SK-N-SH (cell line): Measurements from ENCODE around the gene PRTFDC1. TPM values are rescaled to one million over a fixed set of nuclear protein-coding genes. Genes with fewer than 3 reads are reported as not detected.

Experiments used
- CTCF ChIA-PET: fragments of 300-600, 350-600 bp; formaldehyde crosslinking; extraction: SDS; loops from one replicate; lab custom pipeline; 2021; lab: Yijun Ruan, JAX
- POLR2A ChIA-PET: fragments of 350-600 bp; sonication (Branson Sonifier 250); formaldehyde crosslinking; extraction: SDS; loops from one replicate; lab custom pipeline; 2020; ENCODE audit warnings: antibody characterized with exemption, inconsistent platforms; lab: Yijun Ruan, JAX
- DNase-seq: peaks from one replicate; pipeline ENCODE4 v3.0.0; 2012
- H2AFZ ChIP-seq: fragments of 200-600 bp; sonication (generic); 2 replicates; pipeline ENCODE4 v1.8.1; 2016; ENCODE audit warnings: antibody characterized with exemption, mild to moderate bottlenecking, low read depth
- H3F3A ChIP-seq: fragments of 200-600 bp; sonication (generic); replicated peaks from 2 replicates; pipeline ENCODE3; 2016; ENCODE audit warnings: antibody characterized with exemption, mild to moderate bottlenecking; ENCODE audit not compliant: insufficient read depth
- H3K27ac ChIP-seq, 2 experiments: fragments of 200-500 bp in 1 of 2; fragments of 200-600 bp in 1 of 2; sonication (Bioruptor generic) in 1 of 2; sonication (generic), shearing (Covaris generic) in 1 of 2; 2 replicates each; pipeline versions ENCODE4 v1.5.1 to v1.6.1; 2014 to 2016; ENCODE audit warnings: low read depth in 2 of 2, inconsistent platforms in 1 of 2, low read length in 1 of 2, mild to moderate bottlenecking in 1 of 2, mixed read lengths in 1 of 2
- H3K27me3 ChIP-seq: fragments of 200-600 bp; sonication (generic), shearing (Covaris generic); 2 replicates; pipeline ENCODE4 v1.6.1; 2016; ENCODE audit warnings: mixed run types; ENCODE audit not compliant: insufficient read depth
- H3K36me3 ChIP-seq, 2 experiments: fragments of 200-500 bp in 1 of 2; fragments of 200-600 bp in 1 of 2; sonication (Bioruptor generic) in 1 of 2; sonication (generic) in 1 of 2; replicated peaks in 1 of 2; 2 replicates each; pipeline versions ENCODE3 to v1.5.1; 2014 to 2016; ENCODE audit warnings: low read length in 1 of 2, mild to moderate bottlenecking in 1 of 2; ENCODE audit not compliant: insufficient read depth in 2 of 2, control insufficient read depth in 1 of 2
- H3K4me1 ChIP-seq, 2 experiments: fragments of 200-500 bp in 1 of 2; fragments of 200-600 bp in 1 of 2; sonication (Bioruptor generic) in 1 of 2; sonication (generic), shearing (Covaris generic) in 1 of 2; 2 replicates each; pipeline versions ENCODE4 v1.5.1 to v1.6.1; 2014 to 2016; ENCODE audit warnings: low read depth in 1 of 2, low read length in 1 of 2, mixed run types in 1 of 2; ENCODE audit not compliant: insufficient read depth in 2 of 2, control insufficient read depth in 1 of 2
- H3K4me2 ChIP-seq: fragments of 200-600 bp; sonication (generic), shearing (Covaris generic); 2 replicates; pipeline ENCODE4 v1.6.1; 2017; ENCODE audit warnings: mixed run types
- H3K4me3 ChIP-seq, 2 experiments: fragments of 200-500 bp in 1 of 2; fragments of 200-600 bp in 1 of 2; sonication (Bioruptor generic) in 1 of 2; sonication (generic), shearing (Covaris generic) in 1 of 2; 2 replicates each; pipeline versions ENCODE4 v1.5.1 to v1.8.1; 2014 to 2016; ENCODE audit warnings: low read depth in 2 of 2, inconsistent platforms in 1 of 2, low read length in 1 of 2, mild to moderate bottlenecking in 1 of 2, mixed read lengths in 1 of 2, moderate library complexity in 1 of 2
- H3K79me2 ChIP-seq: fragments of 200-600 bp; sonication (generic); 2 replicates; pipeline ENCODE4 v1.8.1; 2017; ENCODE audit warnings: mild to moderate bottlenecking; ENCODE audit not compliant: insufficient read depth
- H3K9ac ChIP-seq: fragments of 200-600 bp; sonication (generic); 2 replicates; pipeline ENCODE4 v1.6.1; 2017; ENCODE audit warnings: mixed run types
- H3K9me2 ChIP-seq: fragments of 200-600 bp; sonication (generic); 2 replicates; pipeline ENCODE4 v1.6.1; 2017; ENCODE audit warnings: mixed run types
- H3K9me3 ChIP-seq: fragments of 200-600 bp; sonication (generic); 2 replicates; pipeline ENCODE4 v1.6.1; 2017; ENCODE audit warnings: mixed run types, mild to moderate bottlenecking, moderate library complexity
- H4K20me1 ChIP-seq: fragments of 200-600 bp; sonication (generic); 2 replicates; pipeline ENCODE4 v1.6.1; 2017; ENCODE audit warnings: mild to moderate bottlenecking, mixed run types; ENCODE audit not compliant: insufficient read depth
- CHD2 ChIP-seq: fragments of 150-350 bp; IDR thresholded peaks from 2 replicates; pipeline ENCODE4 v1.6.1; 2018; ENCODE audit warnings: low read length; ENCODE audit not compliant: partially characterized antibody
- EZH2phosphoT487 ChIP-seq: fragments of 200-600 bp; sonication (generic); IDR thresholded peaks from 2 replicates; pipeline ENCODE4 v1.6.1; 2017; ENCODE audit warnings: low read depth, mixed run types, mild to moderate bottlenecking, antibody characterized with exemption, moderate library complexity, borderline replicate concordance
- FOXM1 ChIP-seq: IDR thresholded peaks from 2 replicates; pipeline ENCODE4 v1.4.0; 2012; ENCODE audit warnings: low read depth, mild to moderate bottlenecking
- GABPA ChIP-seq: IDR thresholded peaks from 2 replicates; pipeline ENCODE4 v1.4.0; 2012; ENCODE audit warnings: low read depth, mild to moderate bottlenecking
- JUND ChIP-seq: IDR thresholded peaks from 2 replicates; pipeline ENCODE4 v1.4.0; 2012
- NRF1 ChIP-seq: IDR thresholded peaks from 2 replicates; pipeline ENCODE4 v1.6.1; 2012; ENCODE audit warnings: low read depth, mild to moderate bottlenecking, low read length
- POLR2AphosphoS5 ChIP-seq: IDR thresholded peaks from 2 replicates; pipeline ENCODE4 v1.6.1; 2012; ENCODE audit warnings: low read depth, low read length
- RAD21 ChIP-seq: IDR thresholded peaks from 2 replicates; pipeline ENCODE4 v1.6.1; 2012; ENCODE audit warnings: mild to moderate bottlenecking, low read length
- RFX5 ChIP-seq: IDR thresholded peaks from 2 replicates; pipeline ENCODE4 v1.6.1; 2012; ENCODE audit warnings: mild to moderate bottlenecking, improper control_type of control experiment, low read length
- RXRA ChIP-seq: IDR thresholded peaks from 2 replicates; pipeline ENCODE4 v1.4.0; 2012; ENCODE audit warnings: low read depth, mild to moderate bottlenecking, borderline replicate concordance
- TAF1 ChIP-seq: IDR thresholded peaks from 2 replicates; pipeline ENCODE4 v1.6.1; 2012; ENCODE audit warnings: low read depth, mild to moderate bottlenecking, low read length, moderate library complexity, borderline replicate concordance
- YY1 ChIP-seq: IDR thresholded peaks from 2 replicates; pipeline ENCODE4 v1.4.0; 2012; ENCODE audit warnings: low read depth, mild to moderate bottlenecking
- WGBS: methylation state at CpG from one replicate; pipeline ENCODE4 v1.1.6; 2017; ENCODE audit warnings: low lambda C conversion rate; 5-methylcytosine and 5-hydroxymethylcytosine counted together
- polyA plus RNA-seq, 3 experiments: library from polyadenylated mRNA; depleted of rRNA; stranded (reverse); fragments of >200 nt; gene quantifications; 2 replicates each; pipeline ENCODE4 v1.2.3, GENCODE V29; 2012
- TF ChIP-seq, protein P1 (sequence below): fragments of 150-350 bp; IDR thresholded peaks from 2 replicates; pipeline ENCODE4 v1.6.1; 2017; ENCODE audit warnings: antibody characterized with exemption, low read length, low read depth, borderline replicate concordance
- TF ChIP-seq, protein P2 (sequence below): IDR thresholded peaks from 2 replicates; pipeline ENCODE4 v1.4.0; 2012; ENCODE audit warnings: low read depth, borderline replicate concordance

PRTFDC1 gene
- polyA plus RNA-seq, 1 of the 3 experiments (the other 2 are of a cell fraction), result 6.6 TPM

DNA sequence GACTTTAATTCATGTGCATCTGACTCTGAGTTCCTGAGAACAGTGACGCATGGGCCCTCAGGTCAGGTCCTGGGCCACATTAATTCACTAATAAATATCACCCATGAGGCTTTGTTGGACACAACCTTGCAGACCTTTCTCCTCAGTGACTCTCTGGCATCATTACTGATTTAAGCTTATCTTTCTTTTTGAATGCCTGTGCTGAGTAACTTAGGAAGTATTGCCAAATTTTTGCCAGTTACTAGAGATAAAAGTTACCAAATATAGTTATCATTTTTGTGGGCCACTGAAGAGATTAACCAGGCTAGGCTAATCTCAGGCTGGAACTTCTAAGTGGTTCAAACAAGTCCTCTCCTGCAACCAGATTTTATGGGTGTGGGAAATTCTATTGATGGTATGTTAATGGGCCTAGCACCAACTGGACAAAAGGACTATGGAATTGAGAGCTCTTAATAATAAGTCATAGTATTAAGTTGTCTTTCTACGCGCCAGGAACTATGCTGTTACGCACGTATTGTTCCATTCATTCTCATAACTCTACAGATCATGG is 28.8 kb upstream of the PRTFDC1 start:
- no peak for TF ChIP-seq CHD2
- TF ChIP-seq RFX5, result no peak
- TF ChIP-seq YY1, result no peak
- no peak for TF ChIP-seq GABPA
- no peak for TF ChIP-seq FOXM1
- TF ChIP-seq NRF1, result no peak
- TF ChIP-seq POLR2AphosphoS5, result no peak
- no peak overlapping the region for H3K27ac ChIP-seq
- no peaks in the 10 kb centered on the region for H3F3A ChIP-seq
- H3K4me2 ChIP-seq, result no peak overlapping the region
- no peak overlapping the region for H2AFZ ChIP-seq
- H3K9ac ChIP-seq, result no peak overlapping the region
- H3K36me3 ChIP-seq, result no peaks in the 10 kb centered on the region
- no peaks in the 10 kb centered on the region for H3K9me2 ChIP-seq
- DNase-seq, result no peak
- H3K79me2 ChIP-seq, result no peaks in the 10 kb centered on the region
- H3K9me3 ChIP-seq, result no peaks in the 10 kb centered on the region
- no peaks in the 10 kb centered on the region for H3K27me3 ChIP-seq
- no peaks in the 10 kb centered on the region for H3K4me1 ChIP-seq
- CTCF ChIA-PET, result interaction anchor here (1.2 kb wide), 1 partner anchor 338 kb away, joined by 4 read pairs; no protein-coding TSS in a partner anchor
- H3K4me3 ChIP-seq, result no peak overlapping the region
- WGBS, result 93% methylated on average over 5 of the region's 5 CpGs
- H4K20me1 ChIP-seq, result no peaks in the 10 kb centered on the region
- POLR2A ChIA-PET, result no interaction called here

DNA sequence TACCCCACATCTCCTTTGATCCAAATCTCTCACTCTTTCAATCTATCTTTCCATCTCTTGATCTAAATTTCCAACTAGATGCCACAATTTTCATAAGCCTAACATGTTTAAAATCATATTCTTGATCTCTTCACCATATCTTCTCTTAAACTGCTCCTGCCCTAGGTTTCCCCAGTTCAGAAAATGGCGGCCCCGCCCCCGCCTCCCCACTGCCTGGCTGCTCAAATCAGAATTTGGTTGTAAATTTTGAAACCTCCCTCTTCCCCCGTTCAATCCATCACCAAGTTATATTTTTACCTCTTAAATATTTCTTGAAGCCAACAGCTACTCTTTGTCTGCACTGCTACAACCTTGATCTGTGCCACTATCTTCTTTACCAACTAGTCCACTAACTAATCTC is 27.3 kb upstream of the PRTFDC1 start:
- Histone ChIP-seq H3K4me1 (no peaks in the 10 kb centered on the region), H3K27ac (no peak overlapping the region), H3K9me3 (no peaks in the 10 kb centered on the region), H4K20me1 (no peaks in the 10 kb centered on the region), H3K79me2 (no peaks in the 10 kb centered on the region), H3K27me3 (no peaks in the 10 kb centered on the region), H3K4me3 (no peak overlapping the region), H3K36me3 (no peaks in the 10 kb centered on the region), H2AFZ (no peak overlapping the region), H3F3A (no peaks in the 10 kb centered on the region), H3K9me2 (no peaks in the 10 kb centered on the region), H3K4me2 (no peak overlapping the region), H3K9ac (no peak overlapping the region)
- CTCF ChIA-PET, result no interaction called here
- no peak for TF ChIP-seq EZH2phosphoT487
- no peak for TF ChIP-seq JUND
- TF ChIP-seq RXRA, result no peak
- TF ChIP-seq TAF1, result no peak
- no peak for TF ChIP-seq RAD21
- TF ChIP-seq, protein P1, sequence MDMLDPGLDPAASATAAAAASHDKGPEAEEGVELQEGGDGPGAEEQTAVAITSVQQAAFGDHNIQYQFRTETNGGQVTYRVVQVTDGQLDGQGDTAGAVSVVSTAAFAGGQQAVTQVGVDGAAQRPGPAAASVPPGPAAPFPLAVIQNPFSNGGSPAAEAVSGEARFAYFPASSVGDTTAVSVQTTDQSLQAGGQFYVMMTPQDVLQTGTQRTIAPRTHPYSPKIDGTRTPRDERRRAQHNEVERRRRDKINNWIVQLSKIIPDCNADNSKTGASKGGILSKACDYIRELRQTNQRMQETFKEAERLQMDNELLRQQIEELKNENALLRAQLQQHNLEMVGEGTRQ, result no peak
- TF ChIP-seq, protein P2, sequence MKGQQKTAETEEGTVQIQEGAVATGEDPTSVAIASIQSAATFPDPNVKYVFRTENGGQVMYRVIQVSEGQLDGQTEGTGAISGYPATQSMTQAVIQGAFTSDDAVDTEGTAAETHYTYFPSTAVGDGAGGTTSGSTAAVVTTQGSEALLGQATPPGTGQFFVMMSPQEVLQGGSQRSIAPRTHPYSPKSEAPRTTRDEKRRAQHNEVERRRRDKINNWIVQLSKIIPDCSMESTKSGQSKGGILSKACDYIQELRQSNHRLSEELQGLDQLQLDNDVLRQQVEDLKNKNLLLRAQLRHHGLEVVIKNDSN, result no peak
- DNase-seq, result no peak
- 86% methylated on average over 4 of the region's 4 CpGs for WGBS
- POLR2A ChIA-PET, result no interaction called here
